HEK293 (cell line): Measurements from ENCODE around the gene POLR1H.

ENCODE experiments used
- CTCF ChIA-PET: fragments of 350-600 bp; formaldehyde crosslinking; extraction: SDS; loops from one replicate; lab custom pipeline; 2021; ENCODE audit warnings: antibody characterized with exemption; lab: Yijun Ruan, JAX
- POLR2A ChIA-PET: fragments of 300-600 bp; formaldehyde crosslinking; extraction: SDS; loops from one replicate; lab custom pipeline; 2020; ENCODE audit warnings: antibody characterized with exemption, inconsistent platforms; lab: Yijun Ruan, JAX
- H3K27ac ChIP-seq: fragments of 200-500 bp; sonication (Bioruptor generic); 2 replicates; pipeline ENCODE4 v1.5.1; 2014; ENCODE audit warnings: low read depth, low read length, control low read depth, inconsistent platforms; ENCODE audit errors: extremely low read depth
- H3K36me3 ChIP-seq, 2 experiments: fragments of 200-500 bp in 1 of 2; sonication (Bioruptor generic) in 1 of 2; 1 replicate in 1 of 2; 2 replicates in 1 of 2; pipeline ENCODE4 v1.5.1; 2014 to 2017; ENCODE audit warnings: inconsistent platforms in 2 of 2, low read length in 2 of 2; ENCODE audit not compliant: control insufficient read depth in 2 of 2, insufficient read depth in 1 of 2
- H3K4me1 ChIP-seq: fragments of 200-500 bp; sonication (Bioruptor generic); 2 replicates; pipeline ENCODE4 v1.5.1; 2014; ENCODE audit warnings: mild to moderate bottlenecking, low read length, inconsistent platforms; ENCODE audit not compliant: control insufficient read depth, insufficient read depth
- H3K4me3 ChIP-seq: 2 replicates; pipeline ENCODE4 v1.5.1; 2011; ENCODE audit warnings: low read depth, mild to moderate bottlenecking, control low read depth, low read length, moderate library complexity
- H3K9me3 ChIP-seq: fragments of 200-500 bp; sonication (Bioruptor generic); 2 replicates; pipeline ENCODE4 v1.5.1; 2014; ENCODE audit warnings: low read depth, low read length, inconsistent platforms; ENCODE audit not compliant: control insufficient read depth, insufficient read depth
- BCL11A ChIP-seq: fragments of 450-650 bp; formaldehyde crosslinking; IDR thresholded peaks from 2 replicates; pipeline ENCODE4 v1.5.1; 2016; ENCODE audit warnings: low read depth, missing biosample characterization, missing genetic modification characterization
- OSR2 ChIP-seq: fragments of 450-650 bp; formaldehyde crosslinking; IDR thresholded peaks from 2 replicates; pipeline ENCODE4 v1.5.1; 2016; ENCODE audit warnings: missing biosample characterization, missing genetic modification characterization
- WT1 ChIP-seq: fragments of 450-650 bp; formaldehyde crosslinking; IDR thresholded peaks from 2 replicates; pipeline ENCODE4 v1.5.1; 2016; ENCODE audit warnings: missing biosample characterization, missing genetic modification characterization
- ZIC2 ChIP-seq: fragments of 450-650 bp; formaldehyde crosslinking; IDR thresholded peaks from 2 replicates; pipeline ENCODE4 v1.5.1; 2016; ENCODE audit warnings: missing biosample characterization, missing genetic modification characterization
- ZNF121 ChIP-seq: fragments of 450-650 bp; formaldehyde crosslinking; IDR thresholded peaks from 2 replicates; pipeline ENCODE4 v1.5.1; 2016; ENCODE audit warnings: missing biosample characterization, missing genetic modification characterization
- ZNF214 ChIP-seq: fragments of 450-650 bp; formaldehyde crosslinking; IDR thresholded peaks from 2 replicates; pipeline ENCODE4 v1.5.1; 2017; ENCODE audit warnings: missing biosample characterization, mild to moderate bottlenecking, missing genetic modification characterization, borderline replicate concordance
- ZNF24 ChIP-seq: fragments of 450-650 bp; formaldehyde crosslinking; IDR thresholded peaks from 2 replicates; pipeline ENCODE4 v1.5.1; 2016; ENCODE audit warnings: missing biosample characterization, missing genetic modification characterization
- ZNF280D ChIP-seq: fragments of 450-650 bp; formaldehyde crosslinking; IDR thresholded peaks from 2 replicates; pipeline ENCODE4 v1.5.1; 2016; ENCODE audit warnings: missing biosample characterization, missing genetic modification characterization
- ZNF335 ChIP-seq: fragments of 450-650 bp; formaldehyde crosslinking; conservative IDR thresholded peaks from 2 replicates; pipeline ENCODE4 v1.5.1; 2016; ENCODE audit warnings: missing biosample characterization, missing genetic modification characterization
- ZNF354C ChIP-seq: fragments of 450-650 bp; formaldehyde crosslinking; IDR thresholded peaks from 2 replicates; pipeline ENCODE4 v1.5.1; 2016; ENCODE audit warnings: missing biosample characterization, missing genetic modification characterization, low read depth, borderline replicate concordance
- TF ChIP-seq, protein P1 (sequence below): fragments of 450-650 bp; formaldehyde crosslinking; IDR thresholded peaks from 2 replicates; pipeline ENCODE4 v1.5.1; 2016; ENCODE audit warnings: missing biosample characterization, missing genetic modification characterization
- TF ChIP-seq, protein P2 (sequence below): fragments of 450-650 bp; formaldehyde crosslinking; IDR thresholded peaks from 2 replicates; pipeline ENCODE4 v1.5.1; 2016; ENCODE audit warnings: missing biosample characterization, missing genetic modification characterization
- TF ChIP-seq, protein P3 (sequence below): fragments of 450-650 bp; formaldehyde crosslinking; optimal IDR thresholded peaks from 2 replicates; pipeline ENCODE3; 2016; ENCODE audit warnings: missing biosample characterization, mild to moderate bottlenecking, missing genetic modification characterization
- TF ChIP-seq, protein P4 (sequence below): fragments of 450-650 bp; formaldehyde crosslinking; IDR thresholded peaks from 2 replicates; pipeline ENCODE4 v1.5.1; 2017; ENCODE audit warnings: missing biosample characterization, missing genetic modification characterization

Gene POLR1H

GRCh38 chr6:30113841-30114240 is 52.8 kb downstream of the POLR1H start:
- no peaks in the 10 kb centered on the region for H3K9me3 ChIP-seq
- ChIA-PET CTCF (interaction anchor here (5.6 to 6.8 kb wide), 2 partner anchors 10 to 17 kb away, joined by 34 to 78 read pairs; no protein-coding TSS in a partner anchor), POLR2A (no interaction called here)
- no peak overlapping the region for H3K27ac ChIP-seq
- TF ChIP-seq, protein P1, sequence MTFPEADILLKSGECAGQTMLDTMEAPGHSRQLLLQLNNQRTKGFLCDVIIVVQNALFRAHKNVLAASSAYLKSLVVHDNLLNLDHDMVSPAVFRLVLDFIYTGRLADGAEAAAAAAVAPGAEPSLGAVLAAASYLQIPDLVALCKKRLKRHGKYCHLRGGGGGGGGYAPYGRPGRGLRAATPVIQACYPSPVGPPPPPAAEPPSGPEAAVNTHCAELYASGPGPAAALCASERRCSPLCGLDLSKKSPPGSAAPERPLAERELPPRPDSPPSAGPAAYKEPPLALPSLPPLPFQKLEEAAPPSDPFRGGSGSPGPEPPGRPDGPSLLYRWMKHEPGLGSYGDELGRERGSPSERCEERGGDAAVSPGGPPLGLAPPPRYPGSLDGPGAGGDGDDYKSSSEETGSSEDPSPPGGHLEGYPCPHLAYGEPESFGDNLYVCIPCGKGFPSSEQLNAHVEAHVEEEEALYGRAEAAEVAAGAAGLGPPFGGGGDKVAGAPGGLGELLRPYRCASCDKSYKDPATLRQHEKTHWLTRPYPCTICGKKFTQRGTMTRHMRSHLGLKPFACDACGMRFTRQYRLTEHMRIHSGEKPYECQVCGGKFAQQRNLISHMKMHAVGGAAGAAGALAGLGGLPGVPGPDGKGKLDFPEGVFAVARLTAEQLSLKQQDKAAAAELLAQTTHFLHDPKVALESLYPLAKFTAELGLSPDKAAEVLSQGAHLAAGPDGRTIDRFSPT = no peak
- TF ChIP-seq, protein P2, sequence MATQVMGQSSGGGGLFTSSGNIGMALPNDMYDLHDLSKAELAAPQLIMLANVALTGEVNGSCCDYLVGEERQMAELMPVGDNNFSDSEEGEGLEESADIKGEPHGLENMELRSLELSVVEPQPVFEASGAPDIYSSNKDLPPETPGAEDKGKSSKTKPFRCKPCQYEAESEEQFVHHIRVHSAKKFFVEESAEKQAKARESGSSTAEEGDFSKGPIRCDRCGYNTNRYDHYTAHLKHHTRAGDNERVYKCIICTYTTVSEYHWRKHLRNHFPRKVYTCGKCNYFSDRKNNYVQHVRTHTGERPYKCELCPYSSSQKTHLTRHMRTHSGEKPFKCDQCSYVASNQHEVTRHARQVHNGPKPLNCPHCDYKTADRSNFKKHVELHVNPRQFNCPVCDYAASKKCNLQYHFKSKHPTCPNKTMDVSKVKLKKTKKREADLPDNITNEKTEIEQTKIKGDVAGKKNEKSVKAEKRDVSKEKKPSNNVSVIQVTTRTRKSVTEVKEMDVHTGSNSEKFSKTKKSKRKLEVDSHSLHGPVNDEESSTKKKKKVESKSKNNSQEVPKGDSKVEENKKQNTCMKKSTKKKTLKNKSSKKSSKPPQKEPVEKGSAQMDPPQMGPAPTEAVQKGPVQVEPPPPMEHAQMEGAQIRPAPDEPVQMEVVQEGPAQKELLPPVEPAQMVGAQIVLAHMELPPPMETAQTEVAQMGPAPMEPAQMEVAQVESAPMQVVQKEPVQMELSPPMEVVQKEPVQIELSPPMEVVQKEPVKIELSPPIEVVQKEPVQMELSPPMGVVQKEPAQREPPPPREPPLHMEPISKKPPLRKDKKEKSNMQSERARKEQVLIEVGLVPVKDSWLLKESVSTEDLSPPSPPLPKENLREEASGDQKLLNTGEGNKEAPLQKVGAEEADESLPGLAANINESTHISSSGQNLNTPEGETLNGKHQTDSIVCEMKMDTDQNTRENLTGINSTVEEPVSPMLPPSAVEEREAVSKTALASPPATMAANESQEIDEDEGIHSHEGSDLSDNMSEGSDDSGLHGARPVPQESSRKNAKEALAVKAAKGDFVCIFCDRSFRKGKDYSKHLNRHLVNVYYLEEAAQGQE (tag by site-specific recombination) = no peak
- TF ChIP-seq ZNF335 (tag by site-specific recombination) = no peak
- TF ChIP-seq OSR2 (tag by site-specific recombination) = no peak
- TF ChIP-seq ZNF121 (tag by site-specific recombination) = no peak
- TF ChIP-seq ZNF280D (tag by site-specific recombination) = no peak
- no peak for TF ChIP-seq ZNF354C (tag by site-specific recombination)
- TF ChIP-seq ZNF214 = no peak
- TF ChIP-seq, protein P3, sequence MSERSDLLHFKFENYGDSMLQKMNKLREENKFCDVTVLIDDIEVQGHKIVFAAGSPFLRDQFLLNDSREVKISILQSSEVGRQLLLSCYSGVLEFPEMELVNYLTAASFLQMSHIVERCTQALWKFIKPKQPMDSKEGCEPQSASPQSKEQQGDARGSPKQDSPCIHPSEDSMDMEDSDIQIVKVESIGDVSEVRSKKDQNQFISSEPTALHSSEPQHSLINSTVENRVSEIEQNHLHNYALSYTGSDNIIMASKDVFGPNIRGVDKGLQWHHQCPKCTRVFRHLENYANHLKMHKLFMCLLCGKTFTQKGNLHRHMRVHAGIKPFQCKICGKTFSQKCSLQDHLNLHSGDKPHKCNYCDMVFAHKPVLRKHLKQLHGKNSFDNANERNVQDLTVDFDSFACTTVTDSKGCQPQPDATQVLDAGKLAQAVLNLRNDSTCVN = no peak
- TF ChIP-seq BCL11A (tag by site-specific recombination) = no peak
- TF ChIP-seq ZIC2 (tag by site-specific recombination) = no peak
- no peak for TF ChIP-seq ZNF24 (tag by site-specific recombination)
- TF ChIP-seq WT1 (tag by site-specific recombination) = no peak
- TF ChIP-seq, protein P4, sequence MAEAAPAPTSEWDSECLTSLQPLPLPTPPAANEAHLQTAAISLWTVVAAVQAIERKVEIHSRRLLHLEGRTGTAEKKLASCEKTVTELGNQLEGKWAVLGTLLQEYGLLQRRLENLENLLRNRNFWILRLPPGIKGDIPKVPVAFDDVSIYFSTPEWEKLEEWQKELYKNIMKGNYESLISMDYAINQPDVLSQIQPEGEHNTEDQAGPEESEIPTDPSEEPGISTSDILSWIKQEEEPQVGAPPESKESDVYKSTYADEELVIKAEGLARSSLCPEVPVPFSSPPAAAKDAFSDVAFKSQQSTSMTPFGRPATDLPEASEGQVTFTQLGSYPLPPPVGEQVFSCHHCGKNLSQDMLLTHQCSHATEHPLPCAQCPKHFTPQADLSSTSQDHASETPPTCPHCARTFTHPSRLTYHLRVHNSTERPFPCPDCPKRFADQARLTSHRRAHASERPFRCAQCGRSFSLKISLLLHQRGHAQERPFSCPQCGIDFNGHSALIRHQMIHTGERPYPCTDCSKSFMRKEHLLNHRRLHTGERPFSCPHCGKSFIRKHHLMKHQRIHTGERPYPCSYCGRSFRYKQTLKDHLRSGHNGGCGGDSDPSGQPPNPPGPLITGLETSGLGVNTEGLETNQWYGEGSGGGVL = no peak
- H3K4me3 ChIP-seq = no peak overlapping the region
- H3K36me3 ChIP-seq = no peaks in the 10 kb centered on the region
- H3K4me1 ChIP-seq = no peaks in the 10 kb centered on the region
